K562 (cell line): ENCODE measurements around the gene GPR55.

Experiments
- CBX2 ChIP-seq: fragments of 200-600 bp; sonication (generic); IDR thresholded peaks from one replicate; pipeline ENCODE4 v1.6.1; 2012; ENCODE audit warnings: mild to moderate bottlenecking, low read length, inconsistent platforms; ENCODE audit not compliant: insufficient read depth, poor library complexity, severe bottlenecking
- CTCF ChIP-seq, 3 experiments: IDR thresholded peaks in 2 of 3; conservative IDR thresholded peaks in 1 of 3; 2 replicates each; pipeline ENCODE4 v1.5.1; 2011 to 2012; ENCODE audit warnings: low read length in 3 of 3, mild to moderate bottlenecking in 3 of 3, control low read depth in 2 of 3, improper control_type of control experiment in 1 of 3, inconsistent platforms in 1 of 3, low read depth in 1 of 3, mixed read lengths in 1 of 3, moderate library complexity in 1 of 3; ENCODE audit not compliant: insufficient read depth in 2 of 3
- FOXK1 ChIP-seq: sonication (generic); formaldehyde crosslinking; IDR thresholded peaks from 2 replicates; pipeline ENCODE4 v1.8.0; 2022; ENCODE audit warnings: missing genetic modification reagents, mild to moderate bottlenecking, borderline replicate concordance
- NFIC ChIP-seq: fragments of 450-650 bp; IDR thresholded peaks from 2 replicates; pipeline ENCODE4 v1.6.1; 2017; ENCODE audit warnings: mild to moderate bottlenecking, inconsistent platforms
- TAF1 ChIP-seq: IDR thresholded peaks from 2 replicates; pipeline ENCODE4 v1.6.1; 2011; ENCODE audit warnings: mild to moderate bottlenecking, low read length, moderate library complexity; ENCODE audit not compliant: insufficient read depth, control insufficient read depth, severe bottlenecking; ENCODE audit errors: extremely low read depth
- TEAD4 ChIP-seq, 2 experiments: sonication (generic) in 1 of 2; formaldehyde crosslinking in 1 of 2; IDR thresholded peaks; 2 replicates each; pipeline versions ENCODE4 v1.6.1 to v1.8.0; 2012 to 2022; ENCODE audit warnings: borderline replicate concordance in 1 of 2, inconsistent platforms in 1 of 2, low read length in 1 of 2, mild to moderate bottlenecking in 1 of 2, missing genetic modification reagents in 1 of 2
- ZBTB11 ChIP-seq, 3 experiments: fragments of 200-800 bp in 1 of 3; fragments of 250-450 bp in 1 of 3; fragments of 450-650 bp in 1 of 3; sonication (Bioruptor Pico) in 1 of 3; sonication (Bioruptor generic) in 1 of 3; formaldehyde crosslinking in 1 of 3; IDR thresholded peaks; 2 replicates each; pipeline versions ENCODE4 v1.6.1 to v1.8.0; 2016 to 2022; ENCODE audit warnings: mild to moderate bottlenecking in 2 of 3, missing genetic modification characterization in 2 of 3, missing compliant biosample characterization in 1 of 3, moderate library complexity in 1 of 3

DNA sequence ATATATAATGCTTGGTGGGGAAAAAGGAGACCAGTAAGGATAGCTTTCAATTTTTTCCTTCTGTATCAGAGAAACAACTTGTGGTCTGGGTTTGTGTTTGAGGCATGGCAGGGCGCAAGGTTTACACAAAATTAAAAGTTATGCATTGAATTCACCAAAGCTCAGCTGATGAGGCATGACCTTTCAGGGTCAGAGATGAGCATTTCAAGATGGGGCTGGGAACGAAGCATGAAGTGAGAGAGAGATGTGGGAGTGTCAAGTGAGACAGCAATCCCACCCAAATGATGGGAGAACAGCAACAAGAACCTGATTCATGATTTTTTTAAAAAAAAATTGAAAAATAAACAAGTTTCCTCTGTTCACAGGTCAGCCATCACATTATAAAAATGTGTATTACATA, 4.9 kb downstream of the GPR55 start:
- no peak for TF ChIP-seq CBX2
- no peak for TF ChIP-seq FOXK1 (CRISPR knock-in tag)
- TF ChIP-seq TEAD4 (IDR thresholded peaks at IDR 0.05; ENCODE audit: low read length), result no peak
- no peak for TF ChIP-seq TEAD4 (CRISPR knock-in tag; IDR thresholded peaks at IDR 0.05; ENCODE audit: borderline replicate concordance)
- TF ChIP-seq TAF1, result no peak
- no peak for TF ChIP-seq CTCF (IDR thresholded peaks at IDR 0.05 in 2 of 3, conservative IDR thresholded peaks at IDR 0.05 in 1 of 3; ENCODE audit: insufficient read depth in 2 of 3, low read depth in 1 of 3, low read length in 3 of 3)
- TF ChIP-seq ZBTB11 (CRISPR knock-in tag; IDR thresholded peaks at IDR 0.05), result no peak
- TF ChIP-seq NFIC, result no peak
